ENCODE results near the gene FMR1NB. TPM values are rescaled to one million over a fixed set of nuclear protein-coding genes. Genes with fewer than 3 reads are reported as not detected.

The FMR1NB gene
- total and polyA plus RNA-seq, 2 of the 13 experiments (the other 11 are each of a cell fraction or from before 2014, with no cell fraction given), result not detected

GRCh38 chrX:147950352-147950751 is 30.8 kb upstream of the FMR1NB start (continued):
- peak; percentile 81 for TF ChIP-seq ARID3A (IDR thresholded peaks at IDR 0.05; ENCODE audit: low read depth, low read length)
- TF ChIP-seq YY1 (IDR thresholded peaks at IDR 0.05; ENCODE audit: insufficient read depth, insufficient replicate concordance, low read depth, low read length), result no peak
- TF ChIP-seq ZNF343 (CRISPR knock-in tag; IDR thresholded peaks at IDR 0.05), result no peak
- TF ChIP-seq MIER3 (CRISPR knock-in tag; IDR thresholded peaks at IDR 0.05; ENCODE audit: borderline replicate concordance), result no peak
- TF ChIP-seq ZSCAN5A (CRISPR knock-in tag; IDR thresholded peaks at IDR 0.05; ENCODE audit: borderline replicate concordance), result no peak
- TF ChIP-seq IRF2 (CRISPR knock-in tag; IDR thresholded peaks at IDR 0.05), result no peak
- TF ChIP-seq SOX5 (CRISPR knock-in tag; IDR thresholded peaks at IDR 0.05; ENCODE audit: borderline replicate concordance), result peak; percentile 13; the same call in 1 of the 2 replicates
- peak in 1 of 2 experiments; percentile 89; a peak in 2 of 4 replicates for TF ChIP-seq ATF4 (CRISPR knock-in tag; IDR thresholded peaks at IDR 0.05)
- 0 out of 2 replicates have a peak, but pooled peaks have one; percentile 13 for TF ChIP-seq HMG20A (CRISPR knock-in tag; IDR thresholded peaks at IDR 0.05; ENCODE audit: borderline replicate concordance)
- no peak for TF ChIP-seq ZFP90 (CRISPR knock-in tag; IDR thresholded peaks at IDR 0.05; ENCODE audit: borderline replicate concordance)
- 0 out of 2 replicates have a peak, but pooled peaks have one; percentile 31 for TF ChIP-seq HDAC2 (CRISPR knock-in tag; IDR thresholded peaks at IDR 0.05)
- TF ChIP-seq BCLAF1 (IDR thresholded peaks at IDR 0.05), result no peak
- no peak for TF ChIP-seq FOXP1 (IDR thresholded peaks at IDR 0.05)
- peak; percentile 56; the same call in 1 of the 2 replicates for TF ChIP-seq FOXP1 (CRISPR knock-in tag; IDR thresholded peaks at IDR 0.05)
- no peak for TF ChIP-seq REST (IDR thresholded peaks at IDR 0.05; ENCODE audit: borderline replicate concordance in 1 of 2, low read depth in 1 of 2, low read length in 2 of 2)
- peak; percentile 72 for TF ChIP-seq MIXL1 (CRISPR knock-in tag; IDR thresholded peaks at IDR 0.05)
- TF ChIP-seq SOX13 (IDR thresholded peaks at IDR 0.05), result no peak
- peak in 1 of 2 experiments; percentile 18; a peak in 1 of 4 replicates for TF ChIP-seq SOX13 (CRISPR knock-in tag; conservative IDR thresholded peaks at IDR 0.05 in 1 of 2, IDR thresholded peaks at IDR 0.05 in 1 of 2)
